Stimulated activated CD4-positive, alpha-beta T cell treated with anti-CD3 and anti-CD28 coated beads, Interleukin-1b, Interleukin-23, amount 100 ng/mL, for 48 hours (primary cell): ENCODE data around the gene TET2.

ENCODE experiments used
- DNase-seq: peaks from one replicate; pipeline ENCODE4 v3.0.0-alpha.2; 2020

The TET2 gene

DNA sequence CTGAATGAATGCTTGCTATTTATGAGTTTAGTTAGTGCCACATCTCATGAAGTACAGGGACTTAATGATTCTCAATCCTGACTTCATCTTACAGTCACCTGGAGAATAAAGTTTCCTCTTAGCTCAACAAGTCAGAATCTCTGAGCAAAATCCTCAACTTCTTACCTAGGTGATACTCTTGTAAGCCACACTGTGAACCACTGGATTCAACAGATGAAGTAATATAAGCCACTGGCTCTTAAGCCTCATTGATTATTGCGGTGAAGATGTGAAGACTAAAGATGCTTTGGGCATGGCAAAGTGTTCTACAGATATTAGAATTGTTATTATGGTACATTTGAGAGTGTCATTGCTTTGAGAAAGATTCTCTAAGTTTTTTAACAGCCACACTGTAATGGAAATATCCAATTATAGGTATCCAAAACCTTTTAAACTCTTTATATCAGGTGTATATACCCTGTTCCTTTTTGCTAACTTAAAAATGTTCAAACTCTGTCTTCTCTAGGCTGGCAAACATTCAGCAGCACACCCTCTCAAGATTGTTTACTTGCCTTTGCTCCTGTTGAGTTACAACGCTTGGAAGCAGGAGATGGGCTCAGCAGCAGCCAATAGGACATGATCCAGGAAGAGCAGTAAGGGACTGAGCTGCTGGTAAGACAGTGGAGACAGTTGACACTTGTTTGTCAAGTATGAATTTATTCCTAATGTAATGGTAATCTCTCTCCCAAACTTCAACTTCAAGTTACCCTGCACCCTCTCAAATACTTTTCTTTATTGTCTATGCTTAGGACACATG, 43.4 kb downstream of the TET2 start:
- no peak for DNase-seq

DNA sequence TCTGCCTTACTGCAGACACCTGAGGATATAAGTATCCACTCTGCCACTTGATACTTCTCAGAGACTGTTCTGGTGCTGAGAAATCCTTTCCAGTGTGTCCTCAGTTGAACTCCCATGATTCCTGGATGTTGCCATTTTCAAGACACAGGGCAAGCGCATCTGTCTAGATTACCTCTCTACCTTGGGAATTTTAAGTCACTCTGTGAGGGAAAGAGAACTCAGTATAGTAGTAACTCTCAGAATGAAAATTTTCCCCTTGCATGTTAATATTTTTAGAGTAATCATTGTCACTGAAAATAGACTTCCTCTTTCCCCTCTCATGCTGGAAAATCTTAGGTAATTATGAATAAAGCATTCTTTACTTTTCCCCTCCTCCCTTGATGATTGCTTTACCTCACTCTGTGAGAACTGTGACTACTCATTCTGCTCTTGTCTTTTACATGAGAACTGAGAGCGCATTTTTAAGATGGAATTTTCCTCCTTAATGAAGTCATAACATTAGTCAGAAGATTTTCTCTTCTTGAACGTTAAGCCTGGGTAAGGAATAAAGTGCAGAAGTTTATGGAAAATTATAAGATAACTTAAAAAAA, 45.0 kb downstream of the TET2 start:
- DNase-seq = no peak

DNA sequence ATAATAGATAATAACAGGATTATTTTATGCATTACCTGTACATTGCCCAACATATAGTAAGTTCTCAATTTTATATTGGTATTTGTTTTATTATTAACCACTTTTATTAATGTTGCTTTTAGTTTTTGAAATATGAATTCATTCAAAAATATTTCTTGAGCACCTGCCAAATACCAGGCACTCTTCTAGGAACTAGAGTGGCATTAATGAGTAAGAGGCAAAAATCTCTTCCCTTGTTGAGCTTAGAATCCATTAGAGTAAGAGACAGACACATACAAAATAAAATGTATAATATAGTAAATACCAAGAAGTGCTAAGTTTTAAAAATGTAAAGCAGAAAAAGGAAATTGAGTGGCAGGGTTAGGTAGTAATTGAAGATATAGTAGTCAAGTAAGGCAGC, 45.8 kb downstream of the TET2 start:
- no peak for DNase-seq

DNA sequence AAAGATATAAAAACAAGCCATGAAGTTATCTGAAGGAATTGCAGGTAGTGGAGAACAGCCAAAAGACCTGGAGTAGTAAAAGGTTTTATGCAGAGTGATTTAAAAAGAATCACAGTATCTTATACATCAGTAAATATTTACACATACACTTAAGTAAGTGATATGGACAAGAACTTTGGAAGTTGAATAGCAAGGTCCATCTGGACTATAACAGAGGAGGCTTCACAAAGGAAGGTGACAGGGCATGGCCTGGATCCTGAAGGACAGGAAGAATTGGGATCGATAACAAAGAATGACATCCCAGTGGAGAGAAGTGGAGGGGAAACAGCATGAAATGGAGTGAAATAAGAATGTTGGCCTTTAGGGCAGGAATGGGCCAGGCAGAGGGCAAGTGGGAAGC, 46.2 kb downstream of the TET2 start:
- DNase-seq = no peak

DNA sequence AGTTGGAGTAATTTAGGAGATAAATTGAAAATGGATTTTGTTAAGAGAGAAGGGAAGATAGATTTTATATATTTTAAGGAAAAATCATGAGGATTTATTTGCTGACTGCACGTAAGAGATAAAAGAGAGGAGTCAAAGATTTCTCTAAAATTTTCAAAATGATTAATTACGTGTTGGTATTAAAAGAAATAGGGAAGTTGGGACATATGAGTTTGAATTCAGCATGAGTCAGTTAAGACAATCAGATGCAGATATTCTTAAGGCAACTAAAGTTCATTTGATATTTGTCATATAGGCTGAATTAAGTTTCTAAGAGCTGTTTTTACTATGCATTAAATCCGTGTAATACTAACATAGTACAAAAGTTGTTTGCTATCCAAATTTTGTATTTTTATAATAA, 46.9 kb downstream of the TET2 start:
- no peak for DNase-seq

DNA sequence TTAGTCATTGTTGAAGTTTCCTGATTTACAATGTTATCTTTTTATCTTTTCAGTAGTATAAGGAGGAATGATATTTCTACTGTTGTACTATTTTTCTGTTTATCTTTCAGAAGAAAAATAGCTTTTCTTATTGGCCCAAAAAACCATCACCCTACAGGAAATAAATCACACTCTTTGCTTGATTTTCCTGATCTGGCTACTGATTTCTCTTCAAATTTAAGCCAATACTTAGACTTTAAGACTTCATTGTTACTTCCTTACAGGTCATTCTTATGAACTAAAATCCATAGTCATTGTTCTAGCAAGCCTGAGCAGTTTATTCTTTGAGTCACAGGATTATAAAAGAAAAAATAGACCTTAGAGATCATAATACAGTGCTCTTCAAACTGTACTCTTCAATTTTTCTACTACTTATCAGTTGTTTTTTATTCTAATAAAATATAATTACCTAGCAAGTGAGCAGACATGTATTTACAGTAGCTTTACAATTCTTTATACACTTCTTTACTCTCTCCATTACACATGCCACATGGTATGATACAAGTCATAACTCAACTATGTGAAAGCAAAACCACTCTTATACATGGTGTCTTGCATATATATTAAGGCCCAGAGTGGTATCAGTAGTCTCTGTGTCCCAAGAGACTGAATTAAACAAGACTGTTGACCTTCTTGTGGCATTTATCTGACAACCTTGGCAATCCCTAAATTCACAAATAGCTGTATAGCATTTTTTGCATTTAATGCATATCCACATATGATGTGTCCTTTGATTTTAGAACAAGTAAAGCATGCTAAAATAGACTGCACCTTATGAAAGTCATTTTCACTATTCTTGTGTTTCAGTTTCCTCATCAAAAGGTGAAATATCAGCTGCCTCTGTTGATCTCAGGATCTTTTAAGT, 47.9 kb downstream of the TET2 start:
- DNase-seq = no peak

DNA sequence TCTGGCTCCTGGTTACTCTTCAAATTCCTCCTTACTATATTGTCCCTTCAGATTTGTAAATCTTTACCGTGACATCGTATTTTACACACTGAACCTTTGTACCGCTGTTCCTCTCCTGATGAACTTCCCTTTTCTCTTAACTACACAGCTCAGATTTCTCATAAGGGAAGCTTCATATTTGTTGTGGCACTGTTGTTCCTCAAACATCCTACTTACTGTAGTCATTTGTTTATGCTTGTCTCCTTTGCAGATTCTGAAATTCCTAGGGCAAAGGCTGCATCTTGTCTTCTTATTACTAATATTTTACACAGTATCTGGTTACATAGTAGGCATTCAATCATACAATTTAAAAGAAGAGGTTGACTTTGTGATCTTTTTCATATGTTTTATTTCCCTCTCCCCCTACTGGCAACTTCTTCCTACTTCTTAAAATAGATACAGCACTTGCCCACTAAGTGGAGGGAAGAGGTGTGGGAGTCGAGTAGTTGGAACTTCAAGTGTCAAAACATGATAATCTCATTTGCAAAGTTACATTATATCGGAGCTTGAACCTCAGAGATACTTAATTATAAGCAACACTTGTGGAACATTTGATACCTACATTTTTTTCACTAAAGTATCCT, 50.0 kb downstream of the TET2 start:
- DNase-seq = no peak

DNA sequence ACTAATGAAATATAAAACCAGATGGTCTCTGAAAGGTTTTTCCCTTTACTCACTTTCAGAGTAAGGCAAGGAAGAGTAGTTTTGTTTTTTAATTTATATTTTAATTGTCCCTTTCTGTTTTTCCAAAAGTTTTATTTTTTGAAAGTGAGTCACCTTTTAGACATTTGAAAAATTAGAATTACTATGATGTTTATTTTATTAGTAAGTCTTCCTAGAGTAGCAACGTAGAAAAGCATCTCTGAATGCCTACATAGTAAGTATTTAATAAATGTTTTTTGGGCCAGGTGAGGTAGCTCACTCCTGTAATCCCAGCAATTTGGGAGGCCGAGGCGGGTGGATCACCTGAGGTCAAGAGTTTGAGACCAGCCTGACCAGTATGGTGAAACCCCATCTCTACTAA, 51.1 kb downstream of the TET2 start:
- no peak for DNase-seq

DNA sequence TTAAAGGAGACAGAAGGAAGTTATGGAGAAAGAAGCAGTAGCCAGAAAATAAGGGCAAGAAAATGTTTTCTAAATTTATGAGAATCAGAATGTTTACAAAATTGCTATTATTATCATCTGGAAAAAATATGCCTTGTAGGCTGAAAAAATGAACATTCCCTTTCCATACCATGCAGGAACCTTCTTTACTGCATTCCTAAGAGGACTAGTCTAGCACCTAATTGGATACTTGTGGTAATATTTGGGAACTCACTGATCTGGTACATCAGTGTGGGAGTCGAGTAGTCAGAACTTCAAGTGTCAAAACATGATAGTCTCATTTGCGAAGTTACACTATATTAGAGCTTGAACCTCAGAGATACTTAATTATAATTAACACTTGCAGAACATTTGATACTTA, 51.9 kb downstream of the TET2 start:
- no peak for DNase-seq

DNA sequence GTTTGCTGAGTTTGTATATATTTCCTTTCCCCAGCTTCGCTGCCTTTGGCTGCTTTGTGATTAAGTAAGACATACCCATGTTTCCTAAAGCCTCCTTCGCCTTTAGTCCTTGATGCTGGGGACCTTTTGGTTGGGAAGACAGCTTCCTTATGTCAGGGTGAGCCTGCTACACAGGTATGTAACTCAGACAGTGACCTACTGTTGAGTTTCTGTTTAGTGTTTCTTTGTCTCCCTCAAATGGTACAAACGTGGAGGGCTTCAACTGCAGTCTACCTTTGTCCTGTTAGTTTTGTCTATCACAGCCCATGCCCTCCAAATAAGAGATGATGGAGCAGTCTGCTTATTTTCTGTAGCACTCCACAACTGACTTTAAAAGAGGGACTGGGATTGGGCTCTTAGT, 59.5 kb downstream of the TET2 start:
- no peak for DNase-seq

DNA sequence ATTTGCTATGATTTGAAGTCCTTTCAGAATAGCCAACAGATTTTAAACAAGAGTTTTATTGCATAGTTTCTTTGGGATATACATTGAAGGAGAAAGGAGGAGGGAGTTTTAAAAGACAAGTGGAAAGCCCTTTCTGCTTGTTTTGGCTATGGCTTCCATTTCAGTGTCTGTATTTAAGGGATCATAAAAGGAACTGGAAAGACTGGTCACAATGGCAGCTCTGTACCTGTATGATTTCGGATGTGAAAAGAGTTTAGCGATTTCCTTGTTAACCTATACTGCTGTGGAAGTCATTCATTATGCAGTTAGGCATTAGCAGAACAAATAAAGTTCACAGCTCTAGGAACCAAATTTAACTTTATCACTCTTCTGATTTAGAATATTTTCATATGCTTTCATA, 60.7 kb downstream of the TET2 start:
- DNase-seq = no peak

DNA sequence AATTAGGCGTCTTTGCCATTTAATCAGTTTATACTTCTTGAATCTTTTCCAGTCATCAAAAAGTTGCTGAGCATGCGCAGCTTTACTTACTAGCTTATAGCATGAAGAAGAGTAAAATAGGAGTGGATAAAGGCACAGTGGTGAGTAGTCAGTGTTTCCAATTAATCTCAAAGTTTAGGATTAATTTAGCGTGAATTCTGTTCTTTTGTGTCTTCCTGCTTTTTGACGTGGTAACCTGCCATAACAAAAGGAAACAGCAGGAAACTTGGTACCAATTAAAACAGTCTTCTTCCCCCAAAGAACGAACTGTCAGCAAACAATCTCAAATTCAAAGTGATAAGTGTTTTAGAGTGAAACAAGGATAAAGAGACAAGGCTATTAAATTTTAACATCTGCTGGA, 61.9 kb downstream of the TET2 start:
- no peak for DNase-seq

DNA sequence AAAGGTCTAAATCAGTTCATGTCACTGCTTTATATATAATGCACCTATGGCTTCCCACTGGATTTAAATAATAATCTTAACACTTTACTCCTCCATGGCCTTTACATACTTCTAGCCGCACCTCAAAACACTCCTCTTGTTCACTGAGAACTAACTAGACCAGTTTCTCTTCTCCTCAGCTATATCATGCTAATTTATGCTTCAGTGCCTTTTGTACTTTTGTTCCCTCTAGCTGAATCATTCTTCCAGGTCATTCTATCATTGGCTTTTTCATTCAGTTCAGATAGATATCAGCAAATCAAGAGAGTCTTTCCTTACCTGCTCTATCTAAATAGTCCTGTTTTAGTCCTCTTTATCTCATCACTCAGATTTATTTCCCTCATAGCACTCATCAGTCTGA, 64.2 kb downstream of the TET2 start:
- no peak for DNase-seq

DNA sequence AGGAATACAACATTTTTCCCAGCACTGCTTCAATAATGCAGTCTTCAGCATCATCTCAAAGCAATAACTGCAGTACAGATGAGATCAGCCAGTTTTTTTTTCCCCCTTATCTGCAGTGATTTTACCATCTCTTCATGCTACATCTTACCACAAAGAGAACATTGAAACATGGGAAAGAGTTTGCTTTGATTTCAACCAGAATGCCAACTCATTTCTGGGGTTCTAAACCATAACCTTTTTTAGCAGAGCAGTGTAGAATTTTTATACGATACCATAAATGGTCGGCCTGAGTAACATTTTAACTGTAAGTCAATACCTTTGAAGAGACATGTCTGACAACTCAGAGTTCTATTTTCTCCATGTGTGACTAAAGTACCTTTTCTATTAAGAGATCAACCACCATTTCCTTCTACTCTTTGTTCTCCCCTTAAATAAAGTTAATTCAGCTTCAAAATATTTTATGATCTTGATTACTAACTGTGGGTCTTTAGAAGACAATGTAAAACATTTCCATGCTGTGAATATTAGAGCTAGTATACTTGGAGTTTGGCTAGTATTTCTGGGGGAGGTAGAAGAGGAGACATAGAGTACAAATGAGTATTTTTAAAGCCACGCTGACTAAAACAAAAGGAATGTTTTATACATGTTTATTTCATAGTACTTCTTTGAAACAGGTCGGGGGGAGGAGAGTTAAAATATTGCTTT, 69.1 kb downstream of the TET2 start:
- DNase-seq = no peak

DNA sequence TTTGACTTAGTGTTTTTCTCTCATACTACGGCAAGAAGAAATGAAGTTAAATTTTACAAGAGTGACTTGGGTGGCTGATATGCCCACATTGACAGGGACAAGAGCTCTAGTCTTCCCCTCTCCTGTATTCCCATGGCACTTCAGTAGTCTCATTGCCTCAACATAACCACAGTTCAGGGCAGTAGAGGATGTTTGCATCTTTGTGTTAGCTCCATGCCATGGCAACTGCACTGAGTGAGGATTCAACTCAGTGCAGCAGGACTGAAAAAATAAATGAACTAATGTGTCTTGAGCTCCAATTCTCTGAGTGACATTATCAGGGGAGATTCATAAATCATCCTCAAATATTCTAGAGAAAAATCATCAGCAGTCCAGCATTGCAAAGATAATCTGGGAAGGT, 78.8 kb downstream of the TET2 start:
- no peak for DNase-seq

DNA sequence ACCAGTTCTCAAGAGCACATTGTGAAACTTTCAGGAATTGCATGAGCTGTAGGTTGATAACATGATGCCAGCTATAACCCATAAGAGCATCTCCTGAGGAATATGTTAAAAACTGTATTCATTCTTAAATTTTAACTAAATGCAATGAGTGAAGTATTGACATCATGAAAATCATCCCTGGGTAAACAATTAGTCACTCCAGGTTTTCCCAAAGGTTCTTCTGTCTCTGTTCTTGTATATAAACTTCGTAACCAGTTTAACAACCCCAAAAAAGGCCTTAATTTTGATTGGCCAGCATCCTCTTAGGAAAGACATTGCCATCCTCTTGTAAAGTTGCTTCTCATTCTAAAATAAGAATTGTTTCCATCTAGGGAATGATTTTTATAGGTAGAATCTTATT, 80.4 kb downstream of the TET2 start:
- DNase-seq = no peak

DNA sequence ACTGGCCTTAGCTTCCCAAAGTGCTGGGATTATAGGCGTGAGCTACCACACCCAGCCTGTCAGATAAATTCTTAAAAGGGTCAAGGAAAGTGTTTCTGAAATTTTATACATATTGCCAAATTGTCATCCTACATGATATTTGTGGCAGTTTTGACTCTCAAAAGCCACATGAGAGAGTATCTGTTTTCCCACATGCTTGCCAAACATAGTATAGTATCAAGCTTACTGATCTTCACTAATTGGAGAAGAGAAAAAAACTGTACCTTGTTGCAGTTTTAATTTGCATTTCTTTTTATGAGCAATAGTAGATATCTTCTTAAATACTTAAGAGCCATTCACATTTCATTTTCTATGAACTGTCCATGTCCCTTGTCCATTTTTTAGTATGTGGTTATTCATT, 83.6 kb downstream of the TET2 start:
- no peak for DNase-seq

DNA sequence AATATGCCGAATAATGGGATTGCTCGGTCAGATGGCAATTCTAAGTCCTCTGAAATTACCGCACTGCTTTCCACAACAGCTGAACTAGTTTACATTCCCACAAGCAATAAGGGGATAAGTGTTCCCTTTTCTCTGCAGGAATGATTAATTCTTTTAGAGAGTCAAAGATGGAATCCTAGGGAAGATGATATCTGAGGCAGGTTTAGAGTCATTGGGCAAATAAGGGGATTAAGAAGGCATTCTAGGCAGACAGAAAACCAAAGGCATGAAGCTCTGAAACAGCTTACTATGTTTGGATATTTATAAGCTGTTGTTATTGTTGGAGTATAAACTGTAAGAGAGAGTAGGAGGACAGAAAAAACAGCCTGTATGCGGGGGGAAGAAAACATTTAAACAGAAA, 85.7 kb downstream of the TET2 start:
- no peak for DNase-seq

DNA sequence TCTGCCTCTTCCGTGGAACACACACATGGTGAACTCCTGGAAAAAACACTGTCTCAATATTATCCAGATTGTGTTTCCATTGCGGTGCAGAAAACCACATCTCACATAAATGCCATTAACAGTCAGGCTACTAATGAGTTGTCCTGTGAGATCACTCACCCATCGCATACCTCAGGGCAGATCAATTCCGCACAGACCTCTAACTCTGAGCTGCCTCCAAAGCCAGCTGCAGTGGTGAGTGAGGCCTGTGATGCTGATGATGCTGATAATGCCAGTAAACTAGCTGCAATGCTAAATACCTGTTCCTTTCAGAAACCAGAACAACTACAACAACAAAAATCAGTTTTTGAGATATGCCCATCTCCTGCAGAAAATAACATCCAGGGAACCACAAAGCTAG, 87.9 kb downstream of the TET2 start:
- DNase-seq = no peak

DNA sequence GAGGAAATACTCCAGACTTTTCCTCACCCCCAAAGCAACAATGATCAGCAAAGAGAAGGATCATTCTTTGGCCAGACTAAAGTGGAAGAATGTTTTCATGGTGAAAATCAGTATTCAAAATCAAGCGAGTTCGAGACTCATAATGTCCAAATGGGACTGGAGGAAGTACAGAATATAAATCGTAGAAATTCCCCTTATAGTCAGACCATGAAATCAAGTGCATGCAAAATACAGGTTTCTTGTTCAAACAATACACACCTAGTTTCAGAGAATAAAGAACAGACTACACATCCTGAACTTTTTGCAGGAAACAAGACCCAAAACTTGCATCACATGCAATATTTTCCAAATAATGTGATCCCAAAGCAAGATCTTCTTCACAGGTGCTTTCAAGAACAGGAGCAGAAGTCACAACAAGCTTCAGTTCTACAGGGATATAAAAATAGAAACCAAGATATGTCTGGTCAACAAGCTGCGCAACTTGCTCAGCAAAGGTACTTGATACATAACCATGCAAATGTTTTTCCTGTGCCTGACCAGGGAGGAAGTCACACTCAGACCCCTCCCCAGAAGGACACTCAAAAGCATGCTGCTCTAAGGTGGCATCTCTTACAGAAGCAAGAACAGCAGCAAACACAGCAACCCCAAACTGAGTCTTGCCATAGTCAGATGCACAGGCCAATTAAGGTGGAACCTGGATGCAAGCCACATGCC, 89.7 kb downstream of the TET2 start:
- no peak for DNase-seq

DNA sequence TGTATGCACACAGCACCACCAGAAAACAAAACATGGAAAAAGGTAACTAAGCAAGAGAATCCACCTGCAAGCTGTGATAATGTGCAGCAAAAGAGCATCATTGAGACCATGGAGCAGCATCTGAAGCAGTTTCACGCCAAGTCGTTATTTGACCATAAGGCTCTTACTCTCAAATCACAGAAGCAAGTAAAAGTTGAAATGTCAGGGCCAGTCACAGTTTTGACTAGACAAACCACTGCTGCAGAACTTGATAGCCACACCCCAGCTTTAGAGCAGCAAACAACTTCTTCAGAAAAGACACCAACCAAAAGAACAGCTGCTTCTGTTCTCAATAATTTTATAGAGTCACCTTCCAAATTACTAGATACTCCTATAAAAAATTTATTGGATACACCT, 90.2 kb downstream of the TET2 start:
- no peak for DNase-seq

DNA sequence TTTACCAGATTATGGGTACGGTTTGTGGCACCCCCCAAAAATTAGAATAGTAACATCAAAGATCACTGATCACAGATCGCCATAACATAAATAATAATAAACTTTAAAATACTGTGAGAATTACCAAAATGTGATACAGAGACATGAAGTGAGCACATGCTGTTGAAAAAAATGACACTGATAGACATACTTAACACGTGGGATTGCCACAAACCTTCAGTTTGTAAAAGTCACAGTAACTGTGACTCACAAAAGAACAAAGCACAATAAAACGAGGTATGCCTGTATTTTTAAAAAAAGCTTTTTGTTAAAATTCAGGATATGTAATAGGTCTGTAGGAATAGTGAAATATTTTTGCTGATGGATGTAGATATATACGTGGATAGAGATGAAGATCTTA, 93.4 kb downstream of the TET2 start:
- DNase-seq = no peak
